ENCODE data around the gene SHC3.

- TF ChIP-seq CTCF (IDR thresholded peaks at IDR 0.05; ENCODE audit: extremely low read depth in 1 of 2, insufficient read depth in 1 of 2, low read depth in 1 of 2, low read length in 2 of 2) (no peak), POLR2A (IDR thresholded peaks at IDR 0.05; ENCODE audit: low read depth, low read length) (no peak)
These were observed 4.5 kb upstream of the SHC3 start for GRCh38 chr9:89183146-89183545.
